ENCODE results near the gene PDE8B.

DNA sequence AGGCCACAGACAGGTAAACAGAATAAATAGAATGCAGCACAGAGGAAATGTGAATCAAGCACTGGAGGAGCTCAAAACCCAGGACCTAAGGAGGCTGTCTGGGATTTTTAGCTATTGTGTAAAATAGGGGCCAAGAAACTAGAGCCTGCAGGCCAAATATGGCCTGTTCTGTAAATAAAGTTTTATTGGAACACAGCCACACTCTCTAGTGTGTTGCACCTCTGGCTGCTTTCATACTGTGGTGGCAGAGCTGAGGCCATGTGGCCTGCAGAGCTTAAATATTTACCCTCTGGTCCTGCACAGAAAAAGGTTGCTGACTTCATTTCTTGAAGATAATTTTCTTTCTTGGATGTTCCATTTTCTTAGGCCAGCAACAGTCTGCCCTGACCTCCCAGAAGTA is 145.3 kb downstream of the PDE8B start:
- no peak for TF ChIP-seq CTCF (IDR thresholded peaks at IDR 0.05; ENCODE audit: low read depth, low read length, missing input control)
- no peak for TF ChIP-seq YY1 (IDR thresholded peaks at IDR 0.05)
- TF ChIP-seq NR2F2 (IDR thresholded peaks at IDR 0.05): no peak
- TF ChIP-seq TAF1 (conservative IDR thresholded peaks at IDR 0.05): no peak
- TF ChIP-seq SP1 (IDR thresholded peaks at IDR 0.05): no peak
- TF ChIP-seq FOXA1 (IDR thresholded peaks at IDR 0.05): peak; percentile 29
- TF ChIP-seq RXRA (IDR thresholded peaks at IDR 0.05): peak in 1 of 2 donors; percentile 39
- TF ChIP-seq, protein P1, sequence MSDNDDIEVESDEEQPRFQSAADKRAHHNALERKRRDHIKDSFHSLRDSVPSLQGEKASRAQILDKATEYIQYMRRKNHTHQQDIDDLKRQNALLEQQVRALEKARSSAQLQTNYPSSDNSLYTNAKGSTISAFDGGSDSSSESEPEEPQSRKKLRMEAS (IDR thresholded peaks at IDR 0.05): peak; percentile 33
- TF ChIP-seq REST (IDR thresholded peaks at IDR 0.05): no peak
